ENCODE measurements around the gene ZBED1. TPM values are rescaled to one million over a fixed set of nuclear protein-coding genes. Genes with fewer than 3 reads are reported as not detected.
A peak's percentile ranks its signal among the peaks of the same experiment; 100 is the strongest.

ZBED1 gene
- total and polyA plus RNA-seq, 9 of the 15 experiments (the other 6 are each of a cell fraction or from before 2014, with no cell fraction given): 0.61 to 27.6 (median 13.9) TPM

DNA sequence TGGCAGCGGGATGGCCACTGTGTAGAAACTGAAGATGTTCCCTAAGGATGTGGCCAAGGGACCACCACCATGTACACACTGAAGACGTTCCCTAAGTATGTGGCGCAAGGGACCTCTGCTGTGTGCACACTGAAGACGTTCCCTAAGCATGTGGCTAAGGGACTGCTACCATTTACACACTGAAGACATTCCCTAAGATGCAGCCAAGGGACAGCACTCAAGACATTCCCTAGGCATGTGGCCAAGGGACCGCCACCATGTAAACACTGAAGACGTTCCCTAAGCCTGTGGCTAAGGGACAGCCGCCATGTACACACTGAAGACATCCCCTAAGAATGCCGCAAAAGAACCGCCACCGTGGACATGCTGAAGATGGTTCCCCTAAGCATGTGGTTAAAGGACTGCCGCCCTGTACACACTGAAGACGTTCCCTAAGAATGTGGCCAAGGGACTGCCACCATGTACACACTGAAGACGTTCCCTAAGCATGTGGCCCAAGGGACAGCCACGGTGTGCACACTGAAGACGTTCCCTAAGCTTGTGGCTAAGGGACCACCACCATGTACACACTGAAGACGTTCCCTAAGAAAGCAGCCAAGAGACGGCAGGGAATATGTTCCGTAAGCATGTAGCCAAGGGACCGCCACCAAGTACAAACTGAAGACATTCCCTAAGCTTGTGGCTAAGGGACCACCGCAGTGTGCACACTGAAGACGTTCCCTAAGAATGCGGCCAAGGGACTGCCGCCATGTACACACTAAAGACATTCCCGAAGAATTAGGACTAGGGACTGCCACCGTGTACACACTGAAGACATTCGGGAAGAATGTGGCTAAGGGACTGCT, 43.3 kb downstream of the ZBED1 start (continued):
- TF ChIP-seq, protein P1, sequence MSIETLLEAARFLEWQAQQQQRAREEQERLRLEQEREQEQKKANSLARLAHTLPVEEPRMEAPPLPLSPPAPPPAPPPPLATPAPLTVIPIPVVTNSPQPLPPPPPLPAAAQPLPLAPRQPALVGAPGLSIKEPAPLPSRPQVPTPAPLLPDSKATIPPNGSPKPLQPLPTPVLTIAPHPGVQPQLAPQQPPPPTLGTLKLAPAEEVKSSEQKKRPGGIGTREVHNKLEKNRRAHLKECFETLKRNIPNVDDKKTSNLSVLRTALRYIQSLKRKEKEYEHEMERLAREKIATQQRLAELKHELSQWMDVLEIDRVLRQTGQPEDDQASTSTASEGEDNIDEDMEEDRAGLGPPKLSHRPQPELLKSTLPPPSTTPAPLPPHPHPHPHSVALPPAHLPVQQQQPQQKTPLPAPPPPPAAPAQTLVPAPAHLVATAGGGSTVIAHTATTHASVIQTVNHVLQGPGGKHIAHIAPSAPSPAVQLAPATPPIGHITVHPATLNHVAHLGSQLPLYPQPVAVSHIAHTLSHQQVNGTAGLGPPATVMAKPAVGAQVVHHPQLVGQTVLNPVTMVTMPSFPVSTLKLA (conservative IDR thresholded peaks at IDR 0.05): peak; percentile 82 to 88
- TF ChIP-seq EHMT2 (IDR thresholded peaks at IDR 0.05): peak; percentile 100
- 0 out of 2 replicates have a peak, but pooled peaks have one; percentile 3 for TF ChIP-seq BCOR (IDR thresholded peaks at IDR 0.05)
- TF ChIP-seq HDAC3 (IDR thresholded peaks at IDR 0.05; ENCODE audit: borderline replicate concordance, partially characterized antibody): peak; percentile 17
- TF ChIP-seq CBFB (CRISPR knock-in tag; IDR thresholded peaks at IDR 0.05): peak; percentile 60
- TF ChIP-seq YBX1 (IDR thresholded peaks at IDR 0.05): no peak
- TF ChIP-seq MIER1 (IDR thresholded peaks at IDR 0.05; ENCODE audit: low read depth): peak; percentile 67
- peak; percentile 77 for TF ChIP-seq TEAD4 (IDR thresholded peaks at IDR 0.05; ENCODE audit: low read length)
- TF ChIP-seq TEAD4 (CRISPR knock-in tag; IDR thresholded peaks at IDR 0.05; ENCODE audit: borderline replicate concordance): 0 out of 2 replicates have a peak, but pooled peaks have one; percentile 68
- TF ChIP-seq ATF7 (IDR thresholded peaks at IDR 0.05): peak; percentile 39; the same call in 1 of the 2 replicates
- TF ChIP-seq, protein P2, sequence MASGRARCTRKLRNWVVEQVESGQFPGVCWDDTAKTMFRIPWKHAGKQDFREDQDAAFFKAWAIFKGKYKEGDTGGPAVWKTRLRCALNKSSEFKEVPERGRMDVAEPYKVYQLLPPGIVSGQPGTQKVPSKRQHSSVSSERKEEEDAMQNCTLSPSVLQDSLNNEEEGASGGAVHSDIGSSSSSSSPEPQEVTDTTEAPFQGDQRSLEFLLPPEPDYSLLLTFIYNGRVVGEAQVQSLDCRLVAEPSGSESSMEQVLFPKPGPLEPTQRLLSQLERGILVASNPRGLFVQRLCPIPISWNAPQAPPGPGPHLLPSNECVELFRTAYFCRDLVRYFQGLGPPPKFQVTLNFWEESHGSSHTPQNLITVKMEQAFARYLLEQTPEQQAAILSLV (tag; IDR thresholded peaks at IDR 0.05): peak; percentile 23; the same call in 1 of the 2 replicates
- TF ChIP-seq, protein P3, sequence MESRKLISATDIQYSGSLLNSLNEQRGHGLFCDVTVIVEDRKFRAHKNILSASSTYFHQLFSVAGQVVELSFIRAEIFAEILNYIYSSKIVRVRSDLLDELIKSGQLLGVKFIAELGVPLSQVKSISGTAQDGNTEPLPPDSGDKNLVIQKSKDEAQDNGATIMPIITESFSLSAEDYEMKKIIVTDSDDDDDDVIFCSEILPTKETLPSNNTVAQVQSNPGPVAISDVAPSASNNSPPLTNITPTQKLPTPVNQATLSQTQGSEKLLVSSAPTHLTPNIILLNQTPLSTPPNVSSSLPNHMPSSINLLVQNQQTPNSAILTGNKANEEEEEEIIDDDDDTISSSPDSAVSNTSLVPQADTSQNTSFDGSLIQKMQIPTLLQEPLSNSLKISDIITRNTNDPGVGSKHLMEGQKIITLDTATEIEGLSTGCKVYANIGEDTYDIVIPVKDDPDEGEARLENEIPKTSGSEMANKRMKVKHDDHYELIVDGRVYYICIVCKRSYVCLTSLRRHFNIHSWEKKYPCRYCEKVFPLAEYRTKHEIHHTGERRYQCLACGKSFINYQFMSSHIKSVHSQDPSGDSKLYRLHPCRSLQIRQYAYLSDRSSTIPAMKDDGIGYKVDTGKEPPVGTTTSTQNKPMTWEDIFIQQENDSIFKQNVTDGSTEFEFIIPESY (CRISPR knock-in tag; IDR thresholded peaks at IDR 0.05): peak; percentile 65
- TF ChIP-seq TRIM24 (IDR thresholded peaks at IDR 0.05): peak; percentile 21 to 24; a peak in 1 of 4 replicates
- TF ChIP-seq NONO (IDR thresholded peaks at IDR 0.05; ENCODE audit: low read depth in 2 of 2, low read length in 1 of 2): 0 out of 4 replicates have a peak, but pooled peaks of 1 of the 2 experiments have one; percentile 32
- peak; percentile 67; the same call in 1 of the 2 replicates for TF ChIP-seq CTBP1 (IDR thresholded peaks at IDR 0.05; ENCODE audit: borderline replicate concordance)
- TF ChIP-seq NFRKB (IDR thresholded peaks at IDR 0.05; ENCODE audit: low read depth): 0 out of 2 replicates have a peak, but pooled peaks have one; percentile 56
- TF ChIP-seq ZC3H4 (CRISPR knock-in tag; IDR thresholded peaks at IDR 0.05; ENCODE audit: borderline replicate concordance): no peak
- peak; percentile 67 for TF ChIP-seq GABPB1 (CRISPR knock-in tag; IDR thresholded peaks at IDR 0.05)
- peak; percentile 99 for TF ChIP-seq FOXM1 (IDR thresholded peaks at IDR 0.05; ENCODE audit: low read depth)
- no peak for TF ChIP-seq FOXM1 (CRISPR knock-in tag; IDR thresholded peaks at IDR 0.05; ENCODE audit: low read depth)
- TF ChIP-seq, protein P4, sequence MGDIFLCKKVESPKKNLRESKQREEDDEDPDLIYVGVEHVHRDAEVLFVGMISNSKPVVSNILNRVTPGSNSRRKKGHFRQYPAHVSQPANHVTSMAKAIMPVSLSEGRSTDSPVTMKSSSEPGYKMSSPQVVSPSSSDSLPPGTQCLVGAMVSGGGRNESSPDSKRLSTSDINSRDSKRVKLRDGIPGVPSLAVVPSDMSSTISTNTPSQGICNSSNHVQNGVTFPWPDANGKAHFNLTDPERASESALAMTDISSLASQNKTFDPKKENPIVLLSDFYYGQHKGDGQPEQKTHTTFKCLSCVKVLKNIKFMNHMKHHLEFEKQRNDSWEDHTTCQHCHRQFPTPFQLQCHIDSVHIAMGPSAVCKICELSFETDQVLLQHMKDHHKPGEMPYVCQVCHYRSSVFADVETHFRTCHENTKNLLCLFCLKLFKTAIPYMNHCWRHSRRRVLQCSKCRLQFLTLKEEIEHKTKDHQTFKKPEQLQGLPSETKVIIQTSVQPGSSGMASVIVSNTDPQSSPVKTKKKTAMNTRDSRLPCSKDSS (IDR thresholded peaks at IDR 0.05; ENCODE audit: low read depth, partially characterized antibody): no peak
- TF ChIP-seq ZNF644 (tag; IDR thresholded peaks at IDR 0.05; ENCODE audit: low read depth): no peak
- 0 out of 2 replicates have a peak, but pooled peaks have one; percentile 8 for TF ChIP-seq EP300 (IDR thresholded peaks at IDR 0.05; ENCODE audit: low read length)
